Liver (tissue), 9 donors: Measurements from ENCODE around the gene ATG4A. TPM values are rescaled to one million over a fixed set of nuclear protein-coding genes. Genes with fewer than 3 reads are reported as not detected.

ENCODE experiments used
- DNase-seq: peaks from one replicate; pipeline ENCODE4 v3.0.0-alpha.2; 2017; ENCODE audit warnings: low spot score
- H3K27ac ChIP-seq, 2 donors: one replicate each; pipeline ENCODE4 v1.7.0; 2013; ENCODE audit warnings: inconsistent platforms in 2 of 2, low read length in 2 of 2, control low read depth in 1 of 2, low read depth in 1 of 2, mild to moderate bottlenecking in 1 of 2
- H3K27me3 ChIP-seq, 4 donors: one replicate each; pipeline versions ENCODE4 v1.6.1 to v1.7.0; 2013; ENCODE audit warnings: low read length in 3 of 4, inconsistent platforms in 1 of 4, mild to moderate bottlenecking in 1 of 4, moderate library complexity in 1 of 4; ENCODE audit not compliant: control insufficient read depth in 4 of 4, insufficient read depth in 4 of 4
- H3K36me3 ChIP-seq, 4 donors: one replicate each; pipeline versions ENCODE4 v1.6.1 to v1.7.0; 2013; ENCODE audit warnings: low read length in 3 of 4, mild to moderate bottlenecking in 3 of 4, low read depth in 1 of 4, moderate library complexity in 1 of 4; ENCODE audit not compliant: control insufficient read depth in 4 of 4, insufficient read depth in 3 of 4
- H3K4me1 ChIP-seq, 4 donors: one replicate each; pipeline versions ENCODE4 v1.6.1 to v1.7.0; 2013; ENCODE audit warnings: low read length in 3 of 4, mild to moderate bottlenecking in 3 of 4, moderate library complexity in 1 of 4; ENCODE audit not compliant: control insufficient read depth in 4 of 4, insufficient read depth in 4 of 4
- H3K4me3 ChIP-seq, 3 donors: one replicate each; pipeline versions ENCODE4 v1.6.1 to v1.7.0; 2013; ENCODE audit warnings: low read length in 3 of 3, control low read depth in 1 of 3, low read depth in 1 of 3, mild to moderate bottlenecking in 1 of 3
- H3K9ac ChIP-seq, 2 donors: one replicate each; pipeline ENCODE4 v1.7.0; 2013; ENCODE audit warnings: low read length in 2 of 2, mild to moderate bottlenecking in 2 of 2, moderate library complexity in 2 of 2, control low read depth in 1 of 2, low read depth in 1 of 2
- H3K9me3 ChIP-seq, 4 donors: one replicate each; pipeline versions ENCODE4 v1.6.1 to v1.7.0; 2013; ENCODE audit warnings: low read length in 3 of 4; ENCODE audit not compliant: control insufficient read depth in 4 of 4
- EGR1 ChIP-seq, 2 donors: IDR thresholded peaks; 2 replicates each; pipeline ENCODE4 v1.6.1; 2016 to 2018; ENCODE audit warnings: antibody characterized with exemption in 2 of 2, low read depth in 2 of 2
- FOXA1 ChIP-seq: IDR thresholded peaks from 2 replicates; pipeline ENCODE4 v1.6.1; 2016; ENCODE audit warnings: antibody characterized with exemption
- FOXA2 ChIP-seq: IDR thresholded peaks from 2 replicates; pipeline ENCODE4 v1.6.1; 2016; ENCODE audit warnings: antibody characterized with exemption
- GABPA ChIP-seq, 2 donors: IDR thresholded peaks in 1 of 2; conservative IDR thresholded peaks in 1 of 2; 2 replicates each; pipeline ENCODE4 v1.6.1; 2016; ENCODE audit warnings: antibody characterized with exemption in 2 of 2, mild to moderate bottlenecking in 1 of 2, moderate library complexity in 1 of 2
- HNF4A ChIP-seq, 2 donors: conservative IDR thresholded peaks; 2 replicates each; pipeline ENCODE4 v1.6.1; 2016; ENCODE audit warnings: antibody characterized with exemption in 2 of 2, mild to moderate bottlenecking in 2 of 2
- HNF4G ChIP-seq: IDR thresholded peaks from 2 replicates; pipeline ENCODE4 v1.6.1; 2016; ENCODE audit warnings: antibody characterized with exemption
- JUND ChIP-seq, 2 donors: IDR thresholded peaks; 2 replicates each; pipeline ENCODE4 v1.6.1; 2016; ENCODE audit warnings: antibody characterized with exemption in 2 of 2
- NR2F2 ChIP-seq: IDR thresholded peaks from 2 replicates; pipeline ENCODE4 v1.6.1; 2016; ENCODE audit warnings: antibody characterized with exemption
- RAD21 ChIP-seq, 2 donors: IDR thresholded peaks; 2 replicates each; pipeline ENCODE4 v1.6.1; 2016; ENCODE audit warnings: antibody characterized with exemption in 2 of 2, mild to moderate bottlenecking in 2 of 2
- RXRA ChIP-seq, 2 donors: IDR thresholded peaks; 2 replicates each; pipeline ENCODE4 v1.6.1; 2017 to 2018; ENCODE audit warnings: antibody characterized with exemption in 2 of 2, mild to moderate bottlenecking in 1 of 2
- SP1 ChIP-seq: IDR thresholded peaks from 2 replicates; pipeline ENCODE4 v1.6.1; 2018; ENCODE audit warnings: antibody characterized with exemption, mild to moderate bottlenecking
- TAF1 ChIP-seq: conservative IDR thresholded peaks from 2 replicates; pipeline ENCODE4 v1.6.1; 2016; ENCODE audit warnings: antibody characterized with exemption, mild to moderate bottlenecking
- YY1 ChIP-seq: IDR thresholded peaks from 2 replicates; pipeline ENCODE4 v1.6.1; 2016; ENCODE audit warnings: antibody characterized with exemption, mild to moderate bottlenecking
- WGBS: extraction: QIAGEN DNeasy Blood & Tissue Kit; methylation state at CpG from one replicate; pipeline ENCODE4 v1.1.7; 2013; 5-methylcytosine and 5-hydroxymethylcytosine counted together
- polyA plus RNA-seq, 2 donors: library from polyadenylated mRNA; stranded (reverse) in 1 of 2; unstranded in 1 of 2; fragments of 200-250 nt in 1 of 2; fragments of >200 nt in 1 of 2; fragmentation: Nextera tagmentation in 1 of 2; extraction: Ambion mirVana in 1 of 2; gene quantifications; one replicate each; pipeline versions ENCODE4 v1.2.1 to v1.2.3, GENCODE V29; 2013 to 2015
- total RNA-seq, 2 donors: library from RNA; depleted of rRNA; stranded (reverse); fragments of >200 nt; gene quantifications; one replicate each; pipeline ENCODE4 v1.2.3, GENCODE V29; 2014
- TF ChIP-seq, protein P1 (sequence below): IDR thresholded peaks from 2 replicates; pipeline ENCODE4 v1.6.1; 2016; ENCODE audit warnings: antibody characterized with exemption
- TF ChIP-seq, protein P2 (sequence below): IDR thresholded peaks from 2 replicates; pipeline ENCODE4 v1.6.1; 2016; ENCODE audit warnings: antibody characterized with exemption, mild to moderate bottlenecking
- TF ChIP-seq, protein P3 (sequence below): IDR thresholded peaks from 2 replicates; pipeline ENCODE4 v1.6.1; 2016; ENCODE audit warnings: antibody characterized with exemption
- TF ChIP-seq, protein P4 (sequence below): IDR thresholded peaks from 2 replicates; pipeline ENCODE4 v1.6.1; 2016; ENCODE audit warnings: antibody characterized with exemption
- TF ChIP-seq, protein P5 (sequence below): fragments of 150-350 bp; IDR thresholded peaks from 2 replicates; pipeline ENCODE4 v1.5.1; 2017; ENCODE audit warnings: improper control_type of control experiment, low read depth, low read length; ENCODE audit not compliant: missing input control
- donor health status: healthy.
- donor health status: healthy.
- donor health status: healthy.
- donor health status: healthy.
- donor health status: healthy.

ATG4A gene
- total and polyA plus RNA-seq, 4 donors = 11.7 to 19.8 (median 16.6) TPM

DNA sequence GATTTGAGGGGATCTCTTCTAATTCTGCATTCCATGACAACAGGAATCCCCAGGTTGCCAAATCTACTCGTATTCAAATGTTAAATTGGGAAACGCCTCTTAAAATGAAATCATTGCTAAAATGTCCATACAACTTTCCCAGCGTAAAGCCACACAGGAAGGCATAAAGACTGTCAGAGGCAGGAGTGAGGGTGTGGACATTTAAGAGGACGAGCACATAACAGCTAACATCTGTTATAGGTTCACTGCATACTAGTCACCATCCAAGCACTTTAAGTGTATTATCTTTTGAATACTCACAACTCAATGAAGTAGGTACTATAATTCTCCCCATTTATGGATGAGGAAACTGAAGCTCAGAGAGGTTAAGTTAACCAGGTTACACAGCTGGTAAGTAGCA, 35.6 kb downstream of the ATG4A start:
- DNase-seq = no peak
- Histone ChIP-seq H3K9me3 (no peaks in the 10 kb centered on the region), H3K4me1 (no peaks in the 10 kb centered on the region), H3K27me3 (no peaks in the 10 kb centered on the region), H3K36me3 (peaks cover 0 to 4% (median 2%) of the 10 kb centered on the region in 4 donors), H3K27ac (no peak overlapping the region), H3K9ac (no peak overlapping the region), H3K4me3 (no peak overlapping the region)
- TF ChIP-seq NR2F2 (no peak), RXRA (IDR thresholded peaks at IDR 0.05) (no peak), HNF4G (no peak), FOXA2 (no peak), EGR1 (IDR thresholded peaks at IDR 0.05; ENCODE audit: low read depth in 2 of 2) (no peak), JUND (IDR thresholded peaks at IDR 0.05) (no peak)
- 96% methylated on average over 4 of the region's 4 CpGs for WGBS

DNA sequence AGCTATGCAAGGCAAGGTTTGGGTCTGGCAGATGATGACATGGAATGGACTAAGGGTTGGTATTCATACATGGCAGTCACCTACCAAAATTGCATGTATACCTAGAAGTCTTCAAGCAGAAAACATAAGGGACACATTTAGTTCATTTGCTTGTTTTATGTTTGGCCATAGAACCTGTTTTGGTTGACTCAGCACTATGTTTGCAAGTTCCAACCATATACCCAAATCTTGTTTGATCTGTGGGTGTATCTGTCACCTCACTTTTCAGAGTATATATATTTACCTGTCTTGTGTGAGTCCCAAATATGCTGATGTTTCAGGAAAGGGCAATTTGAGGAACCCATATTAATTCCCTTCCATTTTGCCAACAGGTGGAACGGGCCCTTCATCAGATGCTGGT, 39.3 kb downstream of the ATG4A start:
- Histone ChIP-seq H3K36me3 (peaks cover 0 to 11% (median 3%) of the 10 kb centered on the region in 4 donors), H3K27ac (no peak overlapping the region)
- TF ChIP-seq FOXA2 (no peak), RXRA (IDR thresholded peaks at IDR 0.05) (no peak), HNF4A (conservative IDR thresholded peaks at IDR 0.05) (no peak), RAD21 (IDR thresholded peaks at IDR 0.05) (no peak), HNF4G (no peak), EGR1 (IDR thresholded peaks at IDR 0.05; ENCODE audit: low read depth in 2 of 2) (no peak), YY1 (no peak), SP1 (no peak), TAF1 (no peak), NR2F2 (no peak), GABPA (IDR thresholded peaks at IDR 0.05 in 1 of 2, conservative IDR thresholded peaks at IDR 0.05 in 1 of 2) (no peak), FOXA1 (no peak), JUND (IDR thresholded peaks at IDR 0.05) (no peak)
- TF ChIP-seq, protein P1, sequence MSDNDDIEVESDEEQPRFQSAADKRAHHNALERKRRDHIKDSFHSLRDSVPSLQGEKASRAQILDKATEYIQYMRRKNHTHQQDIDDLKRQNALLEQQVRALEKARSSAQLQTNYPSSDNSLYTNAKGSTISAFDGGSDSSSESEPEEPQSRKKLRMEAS = no peak
- TF ChIP-seq, protein P2, sequence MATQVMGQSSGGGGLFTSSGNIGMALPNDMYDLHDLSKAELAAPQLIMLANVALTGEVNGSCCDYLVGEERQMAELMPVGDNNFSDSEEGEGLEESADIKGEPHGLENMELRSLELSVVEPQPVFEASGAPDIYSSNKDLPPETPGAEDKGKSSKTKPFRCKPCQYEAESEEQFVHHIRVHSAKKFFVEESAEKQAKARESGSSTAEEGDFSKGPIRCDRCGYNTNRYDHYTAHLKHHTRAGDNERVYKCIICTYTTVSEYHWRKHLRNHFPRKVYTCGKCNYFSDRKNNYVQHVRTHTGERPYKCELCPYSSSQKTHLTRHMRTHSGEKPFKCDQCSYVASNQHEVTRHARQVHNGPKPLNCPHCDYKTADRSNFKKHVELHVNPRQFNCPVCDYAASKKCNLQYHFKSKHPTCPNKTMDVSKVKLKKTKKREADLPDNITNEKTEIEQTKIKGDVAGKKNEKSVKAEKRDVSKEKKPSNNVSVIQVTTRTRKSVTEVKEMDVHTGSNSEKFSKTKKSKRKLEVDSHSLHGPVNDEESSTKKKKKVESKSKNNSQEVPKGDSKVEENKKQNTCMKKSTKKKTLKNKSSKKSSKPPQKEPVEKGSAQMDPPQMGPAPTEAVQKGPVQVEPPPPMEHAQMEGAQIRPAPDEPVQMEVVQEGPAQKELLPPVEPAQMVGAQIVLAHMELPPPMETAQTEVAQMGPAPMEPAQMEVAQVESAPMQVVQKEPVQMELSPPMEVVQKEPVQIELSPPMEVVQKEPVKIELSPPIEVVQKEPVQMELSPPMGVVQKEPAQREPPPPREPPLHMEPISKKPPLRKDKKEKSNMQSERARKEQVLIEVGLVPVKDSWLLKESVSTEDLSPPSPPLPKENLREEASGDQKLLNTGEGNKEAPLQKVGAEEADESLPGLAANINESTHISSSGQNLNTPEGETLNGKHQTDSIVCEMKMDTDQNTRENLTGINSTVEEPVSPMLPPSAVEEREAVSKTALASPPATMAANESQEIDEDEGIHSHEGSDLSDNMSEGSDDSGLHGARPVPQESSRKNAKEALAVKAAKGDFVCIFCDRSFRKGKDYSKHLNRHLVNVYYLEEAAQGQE = no peak
- TF ChIP-seq, protein P3, sequence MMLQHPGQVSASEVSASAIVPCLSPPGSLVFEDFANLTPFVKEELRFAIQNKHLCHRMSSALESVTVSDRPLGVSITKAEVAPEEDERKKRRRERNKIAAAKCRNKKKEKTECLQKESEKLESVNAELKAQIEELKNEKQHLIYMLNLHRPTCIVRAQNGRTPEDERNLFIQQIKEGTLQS = no peak
- TF ChIP-seq, protein P4, sequence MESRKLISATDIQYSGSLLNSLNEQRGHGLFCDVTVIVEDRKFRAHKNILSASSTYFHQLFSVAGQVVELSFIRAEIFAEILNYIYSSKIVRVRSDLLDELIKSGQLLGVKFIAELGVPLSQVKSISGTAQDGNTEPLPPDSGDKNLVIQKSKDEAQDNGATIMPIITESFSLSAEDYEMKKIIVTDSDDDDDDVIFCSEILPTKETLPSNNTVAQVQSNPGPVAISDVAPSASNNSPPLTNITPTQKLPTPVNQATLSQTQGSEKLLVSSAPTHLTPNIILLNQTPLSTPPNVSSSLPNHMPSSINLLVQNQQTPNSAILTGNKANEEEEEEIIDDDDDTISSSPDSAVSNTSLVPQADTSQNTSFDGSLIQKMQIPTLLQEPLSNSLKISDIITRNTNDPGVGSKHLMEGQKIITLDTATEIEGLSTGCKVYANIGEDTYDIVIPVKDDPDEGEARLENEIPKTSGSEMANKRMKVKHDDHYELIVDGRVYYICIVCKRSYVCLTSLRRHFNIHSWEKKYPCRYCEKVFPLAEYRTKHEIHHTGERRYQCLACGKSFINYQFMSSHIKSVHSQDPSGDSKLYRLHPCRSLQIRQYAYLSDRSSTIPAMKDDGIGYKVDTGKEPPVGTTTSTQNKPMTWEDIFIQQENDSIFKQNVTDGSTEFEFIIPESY = no peak
- TF ChIP-seq, protein P5, sequence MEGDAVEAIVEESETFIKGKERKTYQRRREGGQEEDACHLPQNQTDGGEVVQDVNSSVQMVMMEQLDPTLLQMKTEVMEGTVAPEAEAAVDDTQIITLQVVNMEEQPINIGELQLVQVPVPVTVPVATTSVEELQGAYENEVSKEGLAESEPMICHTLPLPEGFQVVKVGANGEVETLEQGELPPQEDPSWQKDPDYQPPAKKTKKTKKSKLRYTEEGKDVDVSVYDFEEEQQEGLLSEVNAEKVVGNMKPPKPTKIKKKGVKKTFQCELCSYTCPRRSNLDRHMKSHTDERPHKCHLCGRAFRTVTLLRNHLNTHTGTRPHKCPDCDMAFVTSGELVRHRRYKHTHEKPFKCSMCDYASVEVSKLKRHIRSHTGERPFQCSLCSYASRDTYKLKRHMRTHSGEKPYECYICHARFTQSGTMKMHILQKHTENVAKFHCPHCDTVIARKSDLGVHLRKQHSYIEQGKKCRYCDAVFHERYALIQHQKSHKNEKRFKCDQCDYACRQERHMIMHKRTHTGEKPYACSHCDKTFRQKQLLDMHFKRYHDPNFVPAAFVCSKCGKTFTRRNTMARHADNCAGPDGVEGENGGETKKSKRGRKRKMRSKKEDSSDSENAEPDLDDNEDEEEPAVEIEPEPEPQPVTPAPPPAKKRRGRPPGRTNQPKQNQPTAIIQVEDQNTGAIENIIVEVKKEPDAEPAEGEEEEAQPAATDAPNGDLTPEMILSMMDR = no peak

More for the DNA sequence above, 39.3 kb downstream of the ATG4A start:
- Histone ChIP-seq H3K4me3 (no peak overlapping the region), H3K9me3 (no peaks in the 10 kb centered on the region), H3K4me1 (no peaks in the 10 kb centered on the region), H3K9ac (no peak overlapping the region), H3K27me3 (no peaks in the 10 kb centered on the region)
- WGBS = 90% methylated on average over 1 of the region's 1 CpG
- DNase-seq = no peak
